HFF-Myc (cell line): Measurements from ENCODE around the gene CLSTN1.
"Not testable (repeated sequence)": the region's sequence is repeated elsewhere in the genome, so short reads cannot be mapped to it uniquely, and the experiment has no call there.

Source experiments
- DNase-seq: peaks from one replicate; pipeline ENCODE4 v3.0.0-alpha.2; 2011; ENCODE audit warnings: low read depth; ENCODE audit errors: extremely low read depth
- H3K4me3 ChIP-seq: replicated peaks from 2 replicates; pipeline ENCODE4 v1.5.1; 2011; ENCODE audit warnings: low read depth, mild to moderate bottlenecking, control low read depth, low read length
- TF ChIP-seq, protein P1 (sequence below): IDR thresholded peaks from 2 replicates; pipeline ENCODE4 v1.5.1; 2012; ENCODE audit warnings: mild to moderate bottlenecking, low read depth, low read length, control low read depth; ENCODE audit errors: missing control alignments

CLSTN1 gene

DNA sequence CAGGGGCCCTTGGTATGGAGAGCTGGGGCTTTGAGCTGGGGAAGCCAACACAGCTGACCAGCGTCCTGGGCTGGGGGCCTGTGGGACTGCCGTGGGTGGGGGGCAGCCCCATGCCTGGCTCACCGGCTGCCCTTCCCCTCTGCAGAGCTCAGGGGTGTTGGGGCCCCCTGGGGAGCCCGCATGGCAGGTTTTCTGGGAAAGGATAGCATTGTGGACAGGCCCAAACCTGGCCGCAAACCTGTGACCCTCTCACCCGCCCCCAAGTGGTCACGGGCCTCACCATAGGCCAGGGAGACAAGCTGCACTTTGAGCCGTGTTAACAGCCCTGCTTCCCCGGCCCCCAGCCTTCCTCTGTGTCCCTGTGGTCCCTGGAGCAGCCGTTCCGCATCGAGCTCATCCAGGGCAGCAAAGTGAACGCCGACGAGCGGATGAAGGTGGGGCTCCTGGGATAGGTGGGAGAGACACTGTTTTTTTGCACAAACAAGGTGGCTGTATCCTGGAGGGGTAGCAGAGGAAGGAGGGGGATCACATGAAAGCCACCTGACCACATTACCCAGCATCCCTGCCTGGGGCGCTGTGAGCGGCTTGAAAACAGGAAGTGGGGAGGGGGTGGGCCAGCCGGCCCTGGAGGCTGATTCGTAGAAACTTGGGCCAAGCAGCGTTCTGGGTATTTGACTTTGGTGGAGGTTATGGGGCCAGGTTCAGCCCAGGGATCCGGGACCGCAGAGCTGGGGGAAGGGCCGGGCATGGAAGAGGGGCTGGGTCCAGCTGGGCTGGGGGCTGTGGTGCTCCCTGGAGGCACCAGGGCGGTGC lies 106.4 kb downstream of the CLSTN1 start:
- DNase-seq: no peak

GRCh38 chr1:9716404-9717192 lies 107.2 kb downstream of the CLSTN1 start:
- no peak for DNase-seq
- TF ChIP-seq, protein P1, sequence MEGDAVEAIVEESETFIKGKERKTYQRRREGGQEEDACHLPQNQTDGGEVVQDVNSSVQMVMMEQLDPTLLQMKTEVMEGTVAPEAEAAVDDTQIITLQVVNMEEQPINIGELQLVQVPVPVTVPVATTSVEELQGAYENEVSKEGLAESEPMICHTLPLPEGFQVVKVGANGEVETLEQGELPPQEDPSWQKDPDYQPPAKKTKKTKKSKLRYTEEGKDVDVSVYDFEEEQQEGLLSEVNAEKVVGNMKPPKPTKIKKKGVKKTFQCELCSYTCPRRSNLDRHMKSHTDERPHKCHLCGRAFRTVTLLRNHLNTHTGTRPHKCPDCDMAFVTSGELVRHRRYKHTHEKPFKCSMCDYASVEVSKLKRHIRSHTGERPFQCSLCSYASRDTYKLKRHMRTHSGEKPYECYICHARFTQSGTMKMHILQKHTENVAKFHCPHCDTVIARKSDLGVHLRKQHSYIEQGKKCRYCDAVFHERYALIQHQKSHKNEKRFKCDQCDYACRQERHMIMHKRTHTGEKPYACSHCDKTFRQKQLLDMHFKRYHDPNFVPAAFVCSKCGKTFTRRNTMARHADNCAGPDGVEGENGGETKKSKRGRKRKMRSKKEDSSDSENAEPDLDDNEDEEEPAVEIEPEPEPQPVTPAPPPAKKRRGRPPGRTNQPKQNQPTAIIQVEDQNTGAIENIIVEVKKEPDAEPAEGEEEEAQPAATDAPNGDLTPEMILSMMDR: no peak
- H3K4me3 ChIP-seq: no peak overlapping the region

More for the DNA sequence above, 106.4 kb downstream of the CLSTN1 start:
- TF ChIP-seq, protein P1: no peak
- no peak overlapping the region for H3K4me3 ChIP-seq

- no peak overlapping the region for H3K4me3 ChIP-seq
- TF ChIP-seq, protein P1: no peak
- no peak for DNase-seq
Measured at GRCh38 chr1:9715536-9716226, 108.1 kb downstream of the CLSTN1 start.

DNA sequence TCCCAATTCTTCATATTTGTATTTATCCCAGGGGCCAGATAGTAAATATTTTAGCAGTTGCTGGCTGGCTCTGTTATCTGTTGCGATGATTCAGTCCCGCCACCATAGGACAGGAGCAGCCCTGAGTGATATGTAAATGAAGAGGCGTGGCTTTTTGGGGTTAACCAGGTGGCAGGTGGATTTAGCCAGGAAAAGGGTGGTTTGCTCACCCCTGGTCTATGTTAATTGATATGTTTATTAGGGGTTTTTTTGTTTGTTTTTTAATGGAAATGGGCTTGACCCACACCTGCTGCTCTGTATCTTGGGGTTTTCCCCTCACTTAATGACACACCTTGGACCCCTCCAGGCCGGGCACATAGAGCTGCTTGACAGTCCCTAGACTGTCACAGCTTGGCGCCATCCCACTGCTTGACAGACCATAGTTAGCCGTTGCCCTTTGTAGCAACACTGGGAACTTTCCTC lies 109.5 kb downstream of the CLSTN1 start:
- H3K4me3 ChIP-seq: no peak overlapping the region
- TF ChIP-seq, protein P1: no peak
- no peak for DNase-seq

DNA sequence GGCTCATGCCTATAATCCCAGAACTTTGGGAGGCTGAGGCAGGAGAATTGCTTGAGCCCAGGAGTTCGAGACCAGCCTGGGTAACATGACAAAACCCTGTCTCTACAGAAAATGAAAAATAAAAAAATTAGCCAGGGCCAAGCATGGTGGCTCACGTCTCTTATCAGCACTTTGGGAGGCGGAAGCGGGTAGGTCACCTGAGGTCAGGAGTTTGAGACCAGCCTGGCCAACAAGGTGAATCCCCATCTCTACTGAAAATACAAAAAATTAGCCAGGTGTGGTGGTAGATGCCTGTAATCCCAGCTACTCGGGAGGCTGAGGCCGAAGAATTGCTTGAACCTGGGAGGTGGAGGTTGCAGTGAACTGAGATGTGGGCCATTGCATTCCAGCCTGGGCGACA lies 111.0 kb downstream of the CLSTN1 start:
- not testable (repeated sequence) for H3K4me3 ChIP-seq, DNase-seq

- no peak overlapping the region for H3K4me3 ChIP-seq
- TF ChIP-seq, protein P1: no peak
- DNase-seq: no peak
Measured at GRCh38 chr1:9711466-9712020, 112.2 kb downstream of the CLSTN1 start.
